ENCODE measurements around the gene GPC3. TPM values are rescaled to one million over a fixed set of nuclear protein-coding genes. Genes with fewer than 3 reads are reported as not detected.

The GPC3 gene
- total RNA-seq, 4 donors from 2014 or later, result 1.2 to 13.3 (median 8.0) TPM

- no peak overlapping the region for H3K27ac ChIP-seq (replicated peaks in 1 of 4)
- intact Hi-C loops (cut with DNase I), result no loop called here
- H3K27me3 ChIP-seq, result no peaks in the 10 kb centered on the region
- H3K36me3 ChIP-seq, result no peaks in the 10 kb centered on the region
- no peak overlapping the region for H3K4me3 ChIP-seq
- peaks cover 0 to 11% (median 0%) of the 10 kb centered on the region in 4 donors for H3K4me1 ChIP-seq
- TF ChIP-seq CTCF (IDR thresholded peaks at IDR 0.05) (no peak), POLR2A (IDR thresholded peaks at IDR 0.05; ENCODE audit: low read depth) (no peak)
- DNase-seq (ENCODE audit: extremely low spot score), result no peak
- H3K9me3 ChIP-seq, result no peaks in the 10 kb centered on the region
Observed at GRCh38 chrX:133541021-133541420, 444.4 kb downstream of the GPC3 start.

- H3K27ac ChIP-seq (replicated peaks in 1 of 4), result no peak overlapping the region
- TF ChIP-seq POLR2AphosphoS5 (IDR thresholded peaks at IDR 0.05), result no peak
- no peak for TF ChIP-seq CTCF (IDR thresholded peaks at IDR 0.05)
- no peak for TF ChIP-seq EP300 (IDR thresholded peaks at IDR 0.05)
- TF ChIP-seq POLR2A (IDR thresholded peaks at IDR 0.05; ENCODE audit: low read depth), result no peak
- no peaks in the 10 kb centered on the region for H3K4me1 ChIP-seq
- no peak overlapping the region for H3K4me3 ChIP-seq
- 74% methylated on average over 4 of the region's 4 CpGs for whole genome bisulfite sequencing
- no peak for DNase-seq (ENCODE audit: extremely low spot score)
- H3K9me3 ChIP-seq, result no peaks in the 10 kb centered on the region
- H3K27me3 ChIP-seq, result no peaks in the 10 kb centered on the region
- no peaks in the 10 kb centered on the region for H3K36me3 ChIP-seq
- intact Hi-C loops (cut with DNase I), result no loop called here
Observed at GRCh38 chrX:133538148-133538547, 447.2 kb downstream of the GPC3 start.

- no peak for DNase-seq (ENCODE audit: extremely low spot score)
- intact Hi-C loops (cut with DNase I), result no loop called here
- Histone ChIP-seq H3K4me1 (no peaks in the 10 kb centered on the region), H3K9me3 (no peaks in the 10 kb centered on the region), H3K27me3 (no peaks in the 10 kb centered on the region), H3K4me3 (no peak overlapping the region), H3K27ac (replicated peaks in 1 of 4) (no peak overlapping the region), H3K36me3 (no peaks in the 10 kb centered on the region)
- WGBS, result 67% methylated on average over 3 of the region's 3 CpGs
- no peak for TF ChIP-seq POLR2A (IDR thresholded peaks at IDR 0.05; ENCODE audit: low read depth)
- TF ChIP-seq EP300 (IDR thresholded peaks at IDR 0.05), result no peak
- TF ChIP-seq POLR2AphosphoS5 (IDR thresholded peaks at IDR 0.05), result no peak
- no peak for TF ChIP-seq CTCF (IDR thresholded peaks at IDR 0.05)
Observed at GRCh38 chrX:133537142-133537541, 448.3 kb downstream of the GPC3 start.

GRCh38 chrX:133535066-133535465 lies 450.3 kb downstream of the GPC3 start:
- no peaks in the 10 kb centered on the region for H3K9me3 ChIP-seq
- H3K27me3 ChIP-seq, result no peaks in the 10 kb centered on the region
- H3K4me1 ChIP-seq, result no peaks in the 10 kb centered on the region
- no peak overlapping the region for H3K27ac ChIP-seq (replicated peaks in 1 of 4)
- TF ChIP-seq EP300 (IDR thresholded peaks at IDR 0.05) (no peak), POLR2AphosphoS5 (IDR thresholded peaks at IDR 0.05) (no peak), POLR2A (IDR thresholded peaks at IDR 0.05; ENCODE audit: low read depth) (no peak), CTCF (IDR thresholded peaks at IDR 0.05) (no peak)
- no peaks in the 10 kb centered on the region for H3K36me3 ChIP-seq
- no peak overlapping the region for H3K4me3 ChIP-seq
- 63% methylated on average over 2 of the region's 2 CpGs for WGBS
- no peak for DNase-seq (ENCODE audit: extremely low spot score)
- intact Hi-C loops (cut with DNase I), result no loop called here

- Histone ChIP-seq H3K9me3 (no peaks in the 10 kb centered on the region), H3K27ac (replicated peaks in 1 of 4) (no peak overlapping the region), H3K4me3 (no peak overlapping the region), H3K27me3 (no peaks in the 10 kb centered on the region), H3K4me1 (no peaks in the 10 kb centered on the region), H3K36me3 (no peaks in the 10 kb centered on the region)
- intact Hi-C loops (cut with DNase I), result no loop called here
- no peak for DNase-seq (ENCODE audit: extremely low spot score)
- TF ChIP-seq POLR2A (IDR thresholded peaks at IDR 0.05; ENCODE audit: low read depth) (no peak), EP300 (IDR thresholded peaks at IDR 0.05) (no peak), CTCF (IDR thresholded peaks at IDR 0.05) (no peak), POLR2AphosphoS5 (IDR thresholded peaks at IDR 0.05) (no peak)
- WGBS, result 81% methylated on average over 4 of the region's 4 CpGs
Observed at GRCh38 chrX:133534172-133534571, 451.2 kb downstream of the GPC3 start.

Measured in esophagus muscularis mucosa (tissue), 4 donors.